GM12878 (cell line): ENCODE results near the gene ANK2. TPM values are rescaled to one million over a fixed set of nuclear protein-coding genes. Genes with fewer than 3 reads are reported as not detected.

Experiments
- BRCA1 ChIP-seq: IDR thresholded peaks from 2 replicates; pipeline ENCODE4 v1.6.1; 2011; ENCODE audit warnings: low read depth, low read length, improper control_type of control experiment
- EGR1 ChIP-seq, 2 experiments: IDR thresholded peaks; 1 replicate in 1 of 2; 2 replicates in 1 of 2; pipeline ENCODE4 v1.6.1; 2011 to 2012; ENCODE audit warnings: low read depth in 2 of 2, low read length in 2 of 2, borderline replicate concordance in 1 of 2, mild to moderate bottlenecking in 1 of 2, moderate library complexity in 1 of 2
- EZH2 ChIP-seq: IDR thresholded peaks from 2 replicates; pipeline ENCODE4 v1.6.1; 2012; ENCODE audit warnings: low read depth, mild to moderate bottlenecking, control low read depth, inconsistent platforms, low read length, borderline replicate concordance; ENCODE audit not compliant: control insufficient read depth
- GABPA ChIP-seq: IDR thresholded peaks from 2 replicates; pipeline ENCODE4 v1.6.1; 2014; ENCODE audit warnings: antibody characterized with exemption, low read depth, mild to moderate bottlenecking, inconsistent platforms
- IKZF1 ChIP-seq: fragments of 450-650 bp; conservative IDR thresholded peaks from 2 replicates; pipeline ENCODE4 v1.6.1; 2017; ENCODE audit warnings: antibody characterized with exemption, mild to moderate bottlenecking
- JUNB ChIP-seq: IDR thresholded peaks from 2 replicates; pipeline ENCODE4 v1.6.1; 2016; ENCODE audit warnings: antibody characterized with exemption, mild to moderate bottlenecking
- ZNF24 ChIP-seq: fragments of 450-650 bp; IDR thresholded peaks from 2 replicates; pipeline ENCODE4 v1.6.1; 2017; ENCODE audit warnings: antibody characterized with exemption, mild to moderate bottlenecking
- ZNF274 ChIP-seq: IDR thresholded peaks from one replicate; pipeline ENCODE4 v1.8.0; 2011; ENCODE audit not compliant: insufficient read length, insufficient read depth
- polyA plus RNA-seq, 11 experiments: library from polyadenylated mRNA; depleted of rRNA in 4 of 11; unstranded in 6 of 11; stranded (reverse) in 5 of 11; fragments of >200 nt; fragmentation: Nextera tagmentation in 4 of 11; fragmentation: Illumina TruSeq in 1 of 11; extraction: Ambion mirVana in 4 of 11; extraction: Trizol in 1 of 11; gene quantifications; 1 replicate in 1 of 11; 2 replicates in 10 of 11; pipeline versions ENCODE4 v1.2.1 to v1.2.3, GENCODE V29; 2011 to 2016; ENCODE audit warnings: inconsistent platforms in 2 of 11, missing spikeins in 2 of 11, low read depth in 1 of 11
- total RNA-seq, 4 experiments: library from RNA; depleted of rRNA in 3 of 4; stranded (reverse); fragments of >200 nt in 3 of 4; fragmentation: Illumina TruSeq in 1 of 4; extraction: Trizol in 1 of 4; gene quantifications; 2 replicates each; pipeline versions ENCODE4 v1.2.1 to v1.2.3, GENCODE V29; 2013 to 2021
- TF ChIP-seq, protein P1 (sequence below): fragments of 450-650 bp; formaldehyde crosslinking; IDR thresholded peaks from 2 replicates; pipeline ENCODE4 v1.5.0; 2022; ENCODE audit warnings: mild to moderate bottlenecking, missing genetic modification characterization
- TF ChIP-seq, protein P2 (sequence below): IDR thresholded peaks from 2 replicates; pipeline ENCODE4 v1.6.1; 2011; ENCODE audit warnings: borderline replicate concordance, low read depth, mild to moderate bottlenecking, moderate library complexity, mixed read lengths, low read length; ENCODE audit not compliant: insufficient read depth; ENCODE audit errors: extremely low read length
- TF ChIP-seq, protein P3 (sequence below): fragments of 450-650 bp; IDR thresholded peaks from 2 replicates; pipeline ENCODE4 v1.6.1; 2016; ENCODE audit warnings: mild to moderate bottlenecking
- TF ChIP-seq, protein P4 (sequence below): IDR thresholded peaks from 2 replicates; pipeline ENCODE4 v1.6.1; 2011; ENCODE audit warnings: borderline replicate concordance, low read depth, mild to moderate bottlenecking, moderate library complexity, low read length; ENCODE audit not compliant: insufficient read depth, poor library complexity, severe bottlenecking
- TF ChIP-seq, protein P5 (sequence below): fragments of 450-650 bp; IDR thresholded peaks from 2 replicates; pipeline ENCODE4 v1.6.1; 2016; ENCODE audit warnings: mild to moderate bottlenecking, moderate library complexity, borderline replicate concordance

Gene ANK2
- total and polyA plus RNA-seq, 10 of the 15 experiments (the other 5 are each of a cell fraction or from before 2014, with no cell fraction given): 1.6 to 13.0 (median 4.1) TPM

DNA sequence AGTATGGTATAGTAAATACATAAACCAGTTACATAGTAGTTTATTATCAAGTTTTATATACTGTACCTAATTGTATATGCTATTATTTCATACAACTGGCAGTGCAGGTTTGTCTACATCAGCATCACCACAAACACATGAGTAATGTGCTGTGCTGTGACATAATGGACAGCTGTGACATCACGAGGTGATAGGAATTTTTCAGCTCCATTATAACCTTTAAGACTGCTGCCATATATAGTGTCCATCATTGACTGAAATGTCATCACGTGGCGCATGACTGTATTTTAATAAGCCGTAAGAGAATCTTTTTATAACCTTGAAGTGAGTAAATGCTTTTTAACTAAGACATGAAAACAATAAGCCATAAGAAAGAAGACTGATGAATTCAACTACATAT is 44.8 kb upstream of the ANK2 start (continued):
- TF ChIP-seq, protein P1, sequence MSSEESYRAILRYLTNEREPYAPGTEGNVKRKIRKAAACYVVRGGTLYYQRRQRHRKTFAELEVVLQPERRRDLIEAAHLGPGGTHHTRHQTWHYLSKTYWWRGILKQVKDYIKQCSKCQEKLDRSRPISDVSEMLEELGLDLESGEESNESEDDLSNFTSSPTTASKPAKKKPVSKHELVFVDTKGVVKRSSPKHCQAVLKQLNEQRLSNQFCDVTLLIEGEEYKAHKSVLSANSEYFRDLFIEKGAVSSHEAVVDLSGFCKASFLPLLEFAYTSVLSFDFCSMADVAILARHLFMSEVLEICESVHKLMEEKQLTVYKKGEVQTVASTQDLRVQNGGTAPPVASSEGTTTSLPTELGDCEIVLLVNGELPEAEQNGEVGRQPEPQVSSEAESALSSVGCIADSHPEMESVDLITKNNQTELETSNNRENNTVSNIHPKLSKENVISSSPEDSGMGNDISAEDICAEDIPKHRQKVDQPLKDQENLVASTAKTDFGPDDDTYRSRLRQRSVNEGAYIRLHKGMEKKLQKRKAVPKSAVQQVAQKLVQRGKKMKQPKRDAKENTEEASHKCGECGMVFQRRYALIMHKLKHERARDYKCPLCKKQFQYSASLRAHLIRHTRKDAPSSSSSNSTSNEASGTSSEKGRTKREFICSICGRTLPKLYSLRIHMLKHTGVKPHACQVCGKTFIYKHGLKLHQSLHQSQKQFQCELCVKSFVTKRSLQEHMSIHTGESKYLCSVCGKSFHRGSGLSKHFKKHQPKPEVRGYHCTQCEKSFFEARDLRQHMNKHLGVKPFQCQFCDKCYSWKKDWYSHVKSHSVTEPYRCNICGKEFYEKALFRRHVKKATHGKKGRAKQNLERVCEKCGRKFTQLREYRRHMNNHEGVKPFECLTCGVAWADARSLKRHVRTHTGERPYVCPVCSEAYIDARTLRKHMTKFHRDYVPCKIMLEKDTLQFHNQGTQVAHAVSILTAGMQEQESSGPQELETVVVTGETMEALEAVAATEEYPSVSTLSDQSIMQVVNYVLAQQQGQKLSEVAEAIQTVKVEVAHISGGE (CRISPR knock-in tag): no peak
- TF ChIP-seq ZNF274 (no peak), IKZF1 (no peak), JUNB (no peak), GABPA (no peak), EZH2 (no peak), EGR1 (IDR thresholded peaks at IDR 0.05; ENCODE audit: borderline replicate concordance in 1 of 2, low read depth in 2 of 2, low read length in 2 of 2) (no peak), BRCA1 (no peak), ZNF24 (no peak)
- TF ChIP-seq, protein P2, sequence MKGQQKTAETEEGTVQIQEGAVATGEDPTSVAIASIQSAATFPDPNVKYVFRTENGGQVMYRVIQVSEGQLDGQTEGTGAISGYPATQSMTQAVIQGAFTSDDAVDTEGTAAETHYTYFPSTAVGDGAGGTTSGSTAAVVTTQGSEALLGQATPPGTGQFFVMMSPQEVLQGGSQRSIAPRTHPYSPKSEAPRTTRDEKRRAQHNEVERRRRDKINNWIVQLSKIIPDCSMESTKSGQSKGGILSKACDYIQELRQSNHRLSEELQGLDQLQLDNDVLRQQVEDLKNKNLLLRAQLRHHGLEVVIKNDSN: no peak
- TF ChIP-seq, protein P3, sequence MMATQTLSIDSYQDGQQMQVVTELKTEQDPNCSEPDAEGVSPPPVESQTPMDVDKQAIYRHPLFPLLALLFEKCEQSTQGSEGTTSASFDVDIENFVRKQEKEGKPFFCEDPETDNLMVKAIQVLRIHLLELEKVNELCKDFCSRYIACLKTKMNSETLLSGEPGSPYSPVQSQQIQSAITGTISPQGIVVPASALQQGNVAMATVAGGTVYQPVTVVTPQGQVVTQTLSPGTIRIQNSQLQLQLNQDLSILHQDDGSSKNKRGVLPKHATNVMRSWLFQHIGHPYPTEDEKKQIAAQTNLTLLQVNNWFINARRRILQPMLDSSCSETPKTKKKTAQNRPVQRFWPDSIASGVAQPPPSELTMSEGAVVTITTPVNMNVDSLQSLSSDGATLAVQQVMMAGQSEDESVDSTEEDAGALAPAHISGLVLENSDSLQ: no peak
- TF ChIP-seq, protein P4, sequence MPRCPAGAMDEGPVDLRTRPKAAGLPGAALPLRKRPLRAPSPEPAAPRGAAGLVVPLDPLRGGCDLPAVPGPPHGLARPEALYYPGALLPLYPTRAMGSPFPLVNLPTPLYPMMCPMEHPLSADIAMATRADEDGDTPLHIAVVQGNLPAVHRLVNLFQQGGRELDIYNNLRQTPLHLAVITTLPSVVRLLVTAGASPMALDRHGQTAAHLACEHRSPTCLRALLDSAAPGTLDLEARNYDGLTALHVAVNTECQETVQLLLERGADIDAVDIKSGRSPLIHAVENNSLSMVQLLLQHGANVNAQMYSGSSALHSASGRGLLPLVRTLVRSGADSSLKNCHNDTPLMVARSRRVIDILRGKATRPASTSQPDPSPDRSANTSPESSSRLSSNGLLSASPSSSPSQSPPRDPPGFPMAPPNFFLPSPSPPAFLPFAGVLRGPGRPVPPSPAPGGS: no peak
- TF ChIP-seq, protein P5, sequence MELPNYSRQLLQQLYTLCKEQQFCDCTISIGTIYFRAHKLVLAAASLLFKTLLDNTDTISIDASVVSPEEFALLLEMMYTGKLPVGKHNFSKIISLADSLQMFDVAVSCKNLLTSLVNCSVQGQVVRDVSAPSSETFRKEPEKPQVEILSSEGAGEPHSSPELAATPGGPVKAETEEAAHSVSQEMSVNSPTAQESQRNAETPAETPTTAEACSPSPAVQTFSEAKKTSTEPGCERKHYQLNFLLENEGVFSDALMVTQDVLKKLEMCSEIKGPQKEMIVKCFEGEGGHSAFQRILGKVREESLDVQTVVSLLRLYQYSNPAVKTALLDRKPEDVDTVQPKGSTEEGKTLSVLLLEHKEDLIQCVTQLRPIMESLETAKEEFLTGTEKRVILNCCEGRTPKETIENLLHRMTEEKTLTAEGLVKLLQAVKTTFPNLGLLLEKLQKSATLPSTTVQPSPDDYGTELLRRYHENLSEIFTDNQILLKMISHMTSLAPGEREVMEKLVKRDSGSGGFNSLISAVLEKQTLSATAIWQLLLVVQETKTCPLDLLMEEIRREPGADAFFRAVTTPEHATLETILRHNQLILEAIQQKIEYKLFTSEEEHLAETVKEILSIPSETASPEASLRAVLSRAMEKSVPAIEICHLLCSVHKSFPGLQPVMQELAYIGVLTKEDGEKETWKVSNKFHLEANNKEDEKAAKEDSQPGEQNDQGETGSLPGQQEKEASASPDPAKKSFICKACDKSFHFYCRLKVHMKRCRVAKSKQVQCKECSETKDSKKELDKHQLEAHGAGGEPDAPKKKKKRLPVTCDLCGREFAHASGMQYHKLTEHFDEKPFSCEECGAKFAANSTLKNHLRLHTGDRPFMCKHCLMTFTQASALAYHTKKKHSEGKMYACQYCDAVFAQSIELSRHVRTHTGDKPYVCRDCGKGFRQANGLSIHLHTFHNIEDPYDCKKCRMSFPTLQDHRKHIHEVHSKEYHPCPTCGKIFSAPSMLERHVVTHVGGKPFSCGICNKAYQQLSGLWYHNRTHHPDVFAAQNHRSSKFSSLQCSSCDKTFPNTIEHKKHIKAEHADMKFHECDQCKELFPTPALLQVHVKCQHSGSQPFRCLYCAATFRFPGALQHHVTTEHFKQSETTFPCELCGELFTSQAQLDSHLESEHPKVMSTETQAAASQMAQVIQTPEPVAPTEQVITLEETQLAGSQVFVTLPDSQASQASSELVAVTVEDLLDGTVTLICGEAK: no peak
- TF ChIP-seq, all 136 proteins: peak for 0
